Measurements from ENCODE around the gene KDM8.

The KDM8 gene

DNA sequence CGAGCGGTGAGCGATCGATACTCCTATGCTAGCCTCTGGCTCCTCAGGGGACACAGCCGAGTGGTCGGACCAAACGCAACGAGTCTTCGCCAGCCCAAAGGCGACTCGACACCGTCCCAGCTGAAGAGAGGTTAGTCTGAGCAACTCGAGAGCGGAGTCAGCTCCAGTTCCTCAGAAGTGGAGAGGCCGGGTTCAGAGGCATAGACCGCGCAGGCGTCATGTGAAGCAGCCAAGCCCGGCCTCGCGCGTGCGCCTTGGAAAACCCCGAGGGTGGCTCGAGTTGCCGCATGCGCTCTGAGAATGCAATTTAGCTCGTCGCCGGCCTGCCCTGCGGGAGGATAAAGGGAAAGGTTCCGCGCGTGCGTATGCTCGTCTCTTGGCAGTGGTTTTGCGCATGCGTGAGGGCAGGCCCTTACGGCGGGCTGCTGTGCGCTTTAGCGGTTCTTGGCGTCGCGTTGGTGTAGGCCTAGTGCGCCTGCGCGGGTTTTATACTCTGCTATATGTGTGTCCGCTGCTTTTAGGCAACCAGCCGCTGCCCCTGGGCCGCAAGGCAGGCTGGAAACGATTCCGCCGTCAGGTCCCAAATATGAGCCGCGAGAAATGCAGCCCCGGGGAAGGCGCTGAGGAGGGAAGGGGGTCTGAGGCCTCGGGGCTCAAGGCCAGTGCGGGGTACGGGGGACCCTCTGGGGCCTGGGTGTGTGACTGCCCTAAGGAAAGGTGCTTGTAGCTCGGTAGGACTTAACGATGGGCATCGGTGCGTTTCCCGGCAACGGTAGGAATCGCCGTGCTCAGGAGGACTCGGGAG is at the start of gene KDM8:
Gene KDM8 (plus strand): TSS at position 20 of the 805 bp plus-strand sequence. CDS start 6,598 bp downstream, outside the sequence.
- Histone ChIP-seq H3K36me3 (ENCODE audit: insufficient read depth, low read depth, low read length) (no peaks in the 10 kb centered on the region), H3K4me1 (ENCODE audit: insufficient read depth, low read length) (peaks cover 4% of the 10 kb centered on the region; the same call in 1 of the 2 replicates), H3K9ac (ENCODE audit: low read depth, low read length) (peak within 1 kb of the TSS; percentile 97), H3K4me3 (ENCODE audit: low read length) (peak within 1 kb of the TSS; percentile 93), H3K27ac (ENCODE audit: low read length) (peak within 1 kb of the TSS; percentile 98), H3K27me3 (ENCODE audit: insufficient read depth, low read length) (no peaks in the 10 kb centered on the region), H3K9me3 (ENCODE audit: insufficient read depth, low read depth, low read length) (no peaks in the 10 kb centered on the region)

DNA sequence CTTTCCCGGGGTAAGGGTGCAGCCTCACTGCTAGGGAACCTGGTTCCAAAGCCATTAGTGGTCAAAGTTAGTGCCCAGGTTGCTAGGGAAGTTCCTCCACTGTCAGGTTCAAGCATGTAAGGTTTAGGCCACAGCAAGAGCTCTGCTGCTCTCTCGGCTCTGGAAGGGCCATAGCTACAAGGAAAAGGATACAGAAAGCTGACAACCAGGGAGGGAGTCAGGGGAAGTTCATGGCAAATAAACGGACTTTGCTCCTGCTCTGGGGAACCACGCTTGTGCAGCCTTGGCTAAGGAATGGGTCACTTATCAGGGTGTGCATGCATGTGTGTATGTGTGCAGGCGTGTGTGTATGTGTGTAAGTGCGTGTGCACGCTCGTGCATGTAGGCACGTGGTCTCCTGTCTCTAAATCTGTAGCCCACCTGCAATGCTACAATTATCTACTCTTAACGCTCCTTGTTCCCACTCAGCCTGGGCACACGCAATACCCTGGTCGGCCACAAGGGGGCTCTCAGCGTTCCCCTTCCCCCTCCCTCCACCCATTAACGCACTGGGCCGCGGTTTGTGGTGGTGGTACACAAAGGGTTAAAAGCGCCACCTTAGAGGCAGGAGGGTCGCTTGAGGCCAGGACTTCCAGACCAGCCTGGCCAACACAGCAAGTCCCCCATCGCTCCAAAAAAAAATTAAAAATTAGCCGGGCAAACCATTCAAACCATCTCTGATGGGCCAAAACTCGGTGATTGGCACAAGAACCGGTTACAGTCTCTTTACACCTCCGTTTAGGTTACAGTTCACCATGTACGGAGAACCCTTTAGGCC is 48.4 kb upstream of the KDM8 start:
- H3K4me3 ChIP-seq (ENCODE audit: low read length), result peak overlapping the region; percentile 46; the same call in 1 of the 2 replicates
- H3K27me3 ChIP-seq (ENCODE audit: insufficient read depth, low read length), result no peaks in the 10 kb centered on the region
- no peak overlapping the region for H3K9ac ChIP-seq (ENCODE audit: low read depth, low read length)
- no peaks in the 10 kb centered on the region for H3K9me3 ChIP-seq (ENCODE audit: insufficient read depth, low read depth, low read length)
- no peaks in the 10 kb centered on the region for H3K4me1 ChIP-seq (ENCODE audit: insufficient read depth, low read length)
- no peak overlapping the region for H3K27ac ChIP-seq (ENCODE audit: low read length)
- H3K36me3 ChIP-seq (ENCODE audit: insufficient read depth, low read depth, low read length), result no peaks in the 10 kb centered on the region

DNA sequence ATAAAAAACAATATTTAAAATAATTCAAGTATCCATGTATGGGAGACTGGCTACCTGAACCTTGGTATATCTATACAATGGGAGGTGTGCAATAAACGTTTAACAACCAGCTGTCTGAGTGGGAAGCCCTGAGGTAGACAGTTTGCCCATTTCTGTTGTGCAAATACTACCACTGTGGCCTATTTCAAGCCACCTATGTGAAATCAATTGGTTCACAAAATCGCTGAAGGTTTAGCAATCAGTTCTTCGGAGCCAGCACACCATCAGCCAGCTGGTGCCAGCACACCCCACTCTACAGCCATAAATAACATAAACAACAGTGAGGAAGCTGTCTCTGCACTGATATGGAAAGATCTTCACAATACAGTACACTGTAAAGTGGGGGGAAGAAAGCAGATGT is 46.7 kb upstream of the KDM8 start:
- Histone ChIP-seq H3K4me3 (ENCODE audit: low read length) (no peak overlapping the region), H3K27ac (ENCODE audit: low read length) (no peak overlapping the region), H3K4me1 (ENCODE audit: insufficient read depth, low read length) (no peaks in the 10 kb centered on the region), H3K36me3 (ENCODE audit: insufficient read depth, low read depth, low read length) (no peaks in the 10 kb centered on the region), H3K9me3 (ENCODE audit: insufficient read depth, low read depth, low read length) (no peaks in the 10 kb centered on the region), H3K27me3 (ENCODE audit: insufficient read depth, low read length) (no peaks in the 10 kb centered on the region), H3K9ac (ENCODE audit: low read depth, low read length) (no peak overlapping the region)

DNA sequence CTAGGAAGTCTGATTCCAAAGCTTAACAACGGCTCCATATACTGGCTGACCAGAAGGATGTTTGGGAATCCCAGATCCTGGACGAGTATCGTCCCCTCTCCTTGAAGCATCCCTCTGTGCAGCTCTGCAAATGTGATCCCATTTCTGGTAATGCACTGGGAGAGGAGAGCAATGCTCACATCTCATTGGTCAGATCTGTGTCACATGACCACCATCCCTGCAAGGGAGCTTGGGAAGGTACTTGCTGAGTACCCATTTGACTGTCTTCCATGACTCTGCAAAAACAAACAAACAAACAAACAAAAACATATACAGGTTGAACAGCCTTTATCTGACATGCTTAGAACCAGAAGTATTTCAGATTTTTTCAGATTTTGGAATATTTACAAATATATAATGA is 41.9 kb upstream of the KDM8 start:
- Histone ChIP-seq H3K9ac (ENCODE audit: low read depth, low read length) (no peak overlapping the region), H3K36me3 (ENCODE audit: insufficient read depth, low read depth, low read length) (no peaks in the 10 kb centered on the region), H3K9me3 (ENCODE audit: insufficient read depth, low read depth, low read length) (no peaks in the 10 kb centered on the region), H3K4me1 (ENCODE audit: insufficient read depth, low read length) (no peaks in the 10 kb centered on the region), H3K27me3 (ENCODE audit: insufficient read depth, low read length) (no peaks in the 10 kb centered on the region), H3K27ac (ENCODE audit: low read length) (no peak overlapping the region), H3K4me3 (ENCODE audit: low read length) (no peak overlapping the region)

DNA sequence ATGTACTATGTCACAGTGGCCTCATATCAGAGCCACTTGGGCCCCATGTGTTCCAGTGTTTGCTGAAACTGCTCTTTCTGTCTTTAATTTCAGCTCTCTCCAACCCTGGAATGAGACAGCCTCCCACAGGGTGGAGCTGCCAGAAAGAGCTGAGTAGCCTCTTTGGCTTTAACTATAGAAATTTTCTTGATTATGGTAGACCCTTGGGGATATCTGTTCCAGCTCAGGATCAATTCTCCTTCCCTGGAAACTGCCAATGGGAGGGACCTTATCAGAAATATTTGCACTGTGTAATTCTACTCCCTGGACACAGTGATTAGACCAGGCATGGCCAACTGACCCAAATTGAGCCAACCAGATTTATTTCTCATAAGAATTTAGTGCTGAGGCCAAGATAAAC is 39.0 kb upstream of the KDM8 start:
- no peaks in the 10 kb centered on the region for H3K9me3 ChIP-seq (ENCODE audit: insufficient read depth, low read depth, low read length)
- no peaks in the 10 kb centered on the region for H3K36me3 ChIP-seq (ENCODE audit: insufficient read depth, low read depth, low read length)
- H3K4me1 ChIP-seq (ENCODE audit: insufficient read depth, low read length), result no peaks in the 10 kb centered on the region
- no peak overlapping the region for H3K4me3 ChIP-seq (ENCODE audit: low read length)
- H3K27ac ChIP-seq (ENCODE audit: low read length), result no peak overlapping the region
- no peak overlapping the region for H3K9ac ChIP-seq (ENCODE audit: low read depth, low read length)
- H3K27me3 ChIP-seq (ENCODE audit: insufficient read depth, low read length), result no peaks in the 10 kb centered on the region

DNA sequence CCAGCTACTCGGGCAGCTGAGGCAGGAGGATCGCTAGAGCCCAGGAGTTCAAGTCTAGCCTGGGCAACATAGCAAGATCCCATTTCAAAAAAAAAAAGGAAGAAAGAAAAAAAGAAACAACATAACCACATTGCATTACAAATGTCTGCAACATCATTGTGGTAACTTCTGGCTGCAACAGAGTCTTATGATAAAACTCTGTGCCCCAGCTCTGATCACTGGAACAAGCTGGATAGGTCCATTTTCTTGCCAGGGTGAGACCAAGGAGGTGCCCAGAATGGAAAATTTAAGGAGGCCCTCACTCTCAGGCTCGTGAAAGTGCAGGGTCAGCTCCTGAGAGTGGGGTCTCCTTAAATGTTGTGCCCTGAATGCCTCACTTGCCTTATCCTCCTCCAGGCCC is 37.8 kb upstream of the KDM8 start:
- Histone ChIP-seq H3K9ac (ENCODE audit: low read depth, low read length) (no peak overlapping the region), H3K9me3 (ENCODE audit: insufficient read depth, low read depth, low read length) (no peaks in the 10 kb centered on the region), H3K27ac (ENCODE audit: low read length) (no peak overlapping the region), H3K36me3 (ENCODE audit: insufficient read depth, low read depth, low read length) (no peaks in the 10 kb centered on the region), H3K27me3 (ENCODE audit: insufficient read depth, low read length) (no peaks in the 10 kb centered on the region), H3K4me3 (ENCODE audit: low read length) (no peak overlapping the region), H3K4me1 (ENCODE audit: insufficient read depth, low read length) (no peaks in the 10 kb centered on the region)

DNA sequence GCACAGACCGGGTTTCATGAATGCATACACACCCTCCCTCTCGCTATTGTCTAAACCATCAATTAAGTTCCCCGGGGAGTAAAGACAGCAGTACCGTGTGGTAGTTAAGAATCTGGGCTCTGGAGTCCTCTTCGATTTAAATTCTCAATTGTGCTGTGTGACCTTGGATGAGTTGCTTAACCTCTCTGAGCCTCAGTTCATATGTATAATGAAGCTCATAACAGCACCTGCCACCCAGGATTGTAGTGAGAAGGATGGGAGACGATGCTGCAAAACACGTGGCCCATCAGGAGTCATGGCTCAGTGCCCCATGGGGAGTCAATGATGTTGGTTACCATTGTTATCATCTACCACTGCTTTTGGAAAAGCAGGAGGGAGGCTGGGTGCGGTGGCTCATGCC is 34.5 kb upstream of the KDM8 start:
- H3K9ac ChIP-seq (ENCODE audit: low read depth, low read length), result no peak overlapping the region
- H3K9me3 ChIP-seq (ENCODE audit: insufficient read depth, low read depth, low read length), result no peaks in the 10 kb centered on the region
- no peak overlapping the region for H3K4me3 ChIP-seq (ENCODE audit: low read length)
- no peak overlapping the region for H3K27ac ChIP-seq (ENCODE audit: low read length)
- no peaks in the 10 kb centered on the region for H3K27me3 ChIP-seq (ENCODE audit: insufficient read depth, low read length)
- no peaks in the 10 kb centered on the region for H3K4me1 ChIP-seq (ENCODE audit: insufficient read depth, low read length)
- H3K36me3 ChIP-seq (ENCODE audit: insufficient read depth, low read depth, low read length), result no peaks in the 10 kb centered on the region

- H3K9ac ChIP-seq (ENCODE audit: low read depth, low read length), result no peak overlapping the region
- H3K36me3 ChIP-seq (ENCODE audit: insufficient read depth, low read depth, low read length), result no peaks in the 10 kb centered on the region
- no peak overlapping the region for H3K27ac ChIP-seq (ENCODE audit: low read length)
- H3K4me3 ChIP-seq (ENCODE audit: low read length), result no peak overlapping the region
- H3K27me3 ChIP-seq (ENCODE audit: insufficient read depth, low read length), result no peaks in the 10 kb centered on the region
- no peaks in the 10 kb centered on the region for H3K4me1 ChIP-seq (ENCODE audit: insufficient read depth, low read length)
- H3K9me3 ChIP-seq (ENCODE audit: insufficient read depth, low read depth, low read length), result no peaks in the 10 kb centered on the region
Measured at GRCh38 chr16:27169511-27170071, 33.7 kb upstream of the KDM8 start.

DNA sequence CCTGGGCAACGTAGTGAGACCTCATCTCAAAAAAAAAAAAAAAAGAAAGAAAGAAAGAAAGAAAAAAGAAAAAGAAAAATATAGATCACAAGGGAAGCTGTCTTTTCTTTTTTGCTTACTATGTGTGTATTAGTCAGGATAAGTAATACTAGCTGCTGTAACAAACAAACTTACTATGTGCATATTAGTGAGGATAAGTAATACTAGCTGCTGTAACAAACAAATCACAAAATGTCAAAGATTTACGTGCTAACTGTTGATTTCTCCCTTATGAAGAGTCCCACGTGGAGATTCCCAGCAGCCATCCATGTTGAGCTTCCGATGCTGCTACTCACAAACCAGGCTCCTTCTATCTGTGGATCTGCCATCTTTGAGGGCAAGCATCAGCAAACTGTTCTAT is 31.7 kb upstream of the KDM8 start:
- Histone ChIP-seq H3K9me3 (ENCODE audit: insufficient read depth, low read depth, low read length) (no peaks in the 10 kb centered on the region), H3K27me3 (ENCODE audit: insufficient read depth, low read length) (no peaks in the 10 kb centered on the region), H3K9ac (ENCODE audit: low read depth, low read length) (no peak overlapping the region), H3K36me3 (ENCODE audit: insufficient read depth, low read depth, low read length) (no peaks in the 10 kb centered on the region), H3K4me1 (ENCODE audit: insufficient read depth, low read length) (no peaks in the 10 kb centered on the region), H3K27ac (ENCODE audit: low read length) (no peak overlapping the region), H3K4me3 (ENCODE audit: low read length) (no peak overlapping the region)

DNA sequence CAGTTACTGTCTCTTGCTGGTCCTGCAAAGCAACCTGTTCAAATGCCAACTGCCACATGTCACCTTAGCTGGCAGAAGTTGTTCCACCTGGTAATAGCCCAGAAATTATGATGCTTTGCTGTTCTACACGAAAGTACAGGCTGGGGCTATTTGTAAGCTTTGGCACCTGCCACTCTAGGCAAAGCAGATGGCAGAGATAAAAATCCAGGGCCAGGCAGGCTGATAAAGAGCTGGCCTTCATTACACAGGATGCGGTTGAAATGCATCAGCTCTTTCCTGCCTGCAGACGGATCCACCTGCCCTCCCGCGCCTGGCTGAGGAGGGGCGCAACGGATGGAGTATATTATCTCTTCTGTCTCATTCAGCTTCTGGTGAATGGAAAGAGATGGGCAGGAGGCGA is 29.3 kb upstream of the KDM8 start:
- H3K9me3 ChIP-seq (ENCODE audit: insufficient read depth, low read depth, low read length), result no peaks in the 10 kb centered on the region
- no peak overlapping the region for H3K27ac ChIP-seq (ENCODE audit: low read length)
- no peak overlapping the region for H3K9ac ChIP-seq (ENCODE audit: low read depth, low read length)
- H3K4me3 ChIP-seq (ENCODE audit: low read length), result no peak overlapping the region
- no peaks in the 10 kb centered on the region for H3K4me1 ChIP-seq (ENCODE audit: insufficient read depth, low read length)
- no peaks in the 10 kb centered on the region for H3K36me3 ChIP-seq (ENCODE audit: insufficient read depth, low read depth, low read length)
- H3K27me3 ChIP-seq (ENCODE audit: insufficient read depth, low read length), result no peaks in the 10 kb centered on the region

- Histone ChIP-seq H3K27ac (ENCODE audit: low read length) (no peak overlapping the region), H3K9me3 (ENCODE audit: insufficient read depth, low read depth, low read length) (no peaks in the 10 kb centered on the region), H3K36me3 (ENCODE audit: insufficient read depth, low read depth, low read length) (no peaks in the 10 kb centered on the region), H3K4me3 (ENCODE audit: low read length) (no peak overlapping the region), H3K27me3 (ENCODE audit: insufficient read depth, low read length) (no peaks in the 10 kb centered on the region), H3K9ac (ENCODE audit: low read depth, low read length) (no peak overlapping the region), H3K4me1 (ENCODE audit: insufficient read depth, low read length) (no peaks in the 10 kb centered on the region; the same call in 1 of the 2 replicates)
Measured at GRCh38 chr16:27174798-27175197, 28.5 kb upstream of the KDM8 start.

Measured in iPS-20b (cell line).